Bone marrow (tissue), 2 donors: Measurements from ENCODE around the gene BRCA1.
"Not testable (repeated sequence)": the region's sequence is repeated elsewhere in the genome, so short reads cannot be mapped to it uniquely, and the experiment has no call there.

Experiments
- DNase-seq, 2 donors: peaks; one replicate each; lab custom pipeline; 2025; lab: John Stamatoyannopoulos, UW

The BRCA1 gene

DNA sequence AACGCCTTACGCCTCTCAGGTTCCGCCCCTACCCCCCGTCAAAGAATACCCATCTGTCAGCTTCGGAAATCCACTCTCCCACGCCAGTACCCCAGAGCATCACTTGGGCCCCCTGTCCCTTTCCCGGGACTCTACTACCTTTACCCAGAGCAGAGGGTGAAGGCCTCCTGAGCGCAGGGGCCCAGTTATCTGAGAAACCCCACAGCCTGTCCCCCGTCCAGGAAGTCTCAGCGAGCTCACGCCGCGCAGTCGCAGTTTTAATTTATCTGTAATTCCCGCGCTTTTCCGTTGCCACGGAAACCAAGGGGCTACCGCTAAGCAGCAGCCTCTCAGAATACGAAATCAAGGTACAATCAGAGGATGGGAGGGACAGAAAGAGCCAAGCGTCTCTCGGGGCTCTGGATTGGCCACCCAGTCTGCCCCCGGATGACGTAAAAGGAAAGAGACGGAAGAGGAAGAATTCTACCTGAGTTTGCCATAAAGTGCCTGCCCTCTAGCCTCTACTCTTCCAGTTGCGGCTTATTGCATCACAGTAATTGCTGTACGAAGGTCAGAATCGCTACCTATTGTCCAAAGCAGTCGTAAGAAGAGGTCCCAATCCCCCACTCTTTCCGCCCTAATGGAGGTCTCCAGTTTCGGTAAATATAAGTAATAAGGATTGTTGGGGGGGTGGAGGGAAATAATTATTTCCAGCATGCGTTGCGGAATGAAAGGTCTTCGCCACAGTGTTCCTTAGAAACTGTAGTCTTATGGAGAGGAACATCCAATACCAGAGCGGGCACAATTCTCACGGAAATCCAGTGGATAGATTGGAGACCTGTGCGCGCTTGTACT is at the start of gene BRCA1:
BRCA1 (minus strand) TSS at position 232 of the 834 bp plus-strand sequence. CDS start 1,268 bp downstream, outside the sequence.
- peak; percentile 72 to 99 for DNase-seq

DNA sequence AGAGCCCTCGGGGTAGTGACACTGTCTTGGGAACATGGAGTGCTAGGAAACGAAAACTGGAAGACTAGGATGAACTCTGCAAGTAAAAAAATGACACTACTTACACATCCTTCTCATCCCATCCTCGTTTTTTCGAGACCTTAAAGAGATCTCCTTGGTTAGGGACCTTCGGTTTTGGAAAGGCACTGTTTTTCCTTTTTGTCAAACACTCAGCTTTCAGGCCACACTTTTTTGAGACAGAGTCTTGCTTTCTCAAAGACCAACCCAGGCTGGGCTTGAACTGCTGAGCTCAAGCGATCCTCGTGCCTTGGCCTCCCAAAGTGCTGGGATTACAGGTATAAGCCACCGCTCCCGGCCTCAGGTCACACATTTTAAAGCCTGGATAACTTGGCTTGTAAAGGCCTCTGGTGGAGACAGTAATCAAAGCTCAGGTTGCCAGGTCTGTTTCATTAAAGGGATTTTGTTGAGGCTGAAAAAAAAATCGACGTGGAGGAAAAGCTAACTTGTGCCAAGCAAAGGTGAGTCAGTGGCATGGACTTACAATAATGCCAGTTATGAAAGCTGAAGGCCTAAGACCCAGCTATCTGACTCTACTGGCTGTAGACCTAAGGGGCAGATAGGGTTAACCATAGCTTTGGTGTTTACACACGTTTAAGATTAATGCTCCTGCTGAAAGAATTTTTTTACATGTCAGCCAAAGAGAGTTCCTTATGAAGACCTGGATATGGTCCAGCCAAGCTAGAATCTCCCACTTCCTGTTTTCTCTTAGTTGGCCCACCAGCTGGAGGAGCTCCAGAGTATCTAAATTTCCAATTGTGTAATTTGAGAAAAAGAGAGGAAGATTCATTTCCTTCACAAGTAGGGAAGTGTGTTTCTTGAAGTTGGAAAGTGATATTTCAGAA is 46.7 kb upstream of the BRCA1 start:
- DNase-seq, result peak; percentile 4 to 30

DNA sequence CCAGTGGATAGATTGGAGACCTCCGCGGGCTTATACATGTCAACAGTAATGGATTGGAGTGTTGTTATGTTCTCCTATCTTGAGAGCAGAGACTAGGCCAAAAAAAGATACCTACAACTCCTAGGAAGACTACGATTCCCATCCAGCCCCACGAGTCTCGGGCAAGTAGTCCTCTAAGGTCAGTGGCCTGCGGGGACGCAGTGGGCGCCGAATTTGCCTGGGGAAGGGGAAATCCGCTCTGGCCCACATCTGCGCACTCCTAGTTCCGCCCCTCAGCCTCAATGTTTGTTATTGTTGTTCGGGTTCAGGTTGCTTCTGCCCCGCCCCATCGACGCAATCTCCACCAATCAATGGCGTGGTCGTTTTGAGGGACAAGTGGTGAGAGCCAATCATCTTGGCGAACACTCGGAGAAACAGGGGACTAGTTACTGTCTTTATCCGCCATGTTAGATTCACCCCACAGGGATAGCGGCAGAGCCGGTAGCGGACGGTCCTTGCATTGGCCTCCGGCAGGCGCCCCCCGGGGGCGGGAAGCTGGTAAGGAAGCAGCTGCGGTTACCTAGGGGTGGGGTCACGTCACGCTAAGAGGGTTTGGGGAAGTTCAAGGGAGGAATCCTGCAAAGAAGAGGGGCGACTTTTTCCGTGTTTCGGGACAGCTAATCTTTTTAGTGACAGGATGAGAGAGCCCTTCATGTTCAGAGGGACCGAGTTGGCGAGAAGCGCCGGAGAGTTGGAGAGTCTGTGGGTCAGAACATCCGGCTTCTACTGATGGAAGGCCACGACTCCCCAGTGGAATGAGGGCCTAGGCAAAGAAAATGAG is 45.8 kb upstream of the BRCA1 start, which contains the start of gene NBR1:
NBR1 (plus strand) TSS at position 449 of the 820 bp plus-strand sequence. CDS start 4,586 bp downstream, outside the sequence.
- peak; percentile 80 to 98 for DNase-seq

DNA sequence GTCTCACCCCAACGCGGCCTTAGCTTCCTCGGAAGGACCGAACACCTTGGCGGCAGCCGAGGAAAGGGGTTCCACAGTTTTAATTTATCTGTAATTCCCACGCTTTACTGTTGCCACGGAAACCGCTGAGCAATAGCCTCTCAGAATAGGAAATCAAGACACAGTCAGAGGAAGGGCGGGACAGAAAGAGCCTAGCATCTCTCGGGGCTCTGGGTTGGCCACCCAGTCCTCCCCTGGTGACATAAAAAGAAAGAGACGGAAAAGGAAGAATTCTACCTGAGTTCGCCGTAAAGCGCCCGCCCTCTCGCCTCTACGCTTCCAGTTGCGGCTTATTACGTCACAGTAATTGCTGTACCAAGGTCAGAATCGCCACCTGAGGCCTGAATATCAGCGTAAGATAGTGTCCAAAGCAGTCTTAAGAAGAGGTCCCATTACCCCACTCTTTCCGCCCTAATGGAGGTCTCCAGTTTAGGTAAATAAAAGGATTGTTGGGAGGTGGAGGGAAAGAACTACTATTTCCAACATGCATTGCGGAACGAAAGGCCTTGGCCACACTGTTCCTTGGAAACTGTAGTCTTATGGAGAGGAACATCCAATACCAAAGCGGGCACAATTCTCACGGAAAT is 45.1 kb upstream of the BRCA1 start:
- peak; percentile 87 to 94 for DNase-seq

DNA sequence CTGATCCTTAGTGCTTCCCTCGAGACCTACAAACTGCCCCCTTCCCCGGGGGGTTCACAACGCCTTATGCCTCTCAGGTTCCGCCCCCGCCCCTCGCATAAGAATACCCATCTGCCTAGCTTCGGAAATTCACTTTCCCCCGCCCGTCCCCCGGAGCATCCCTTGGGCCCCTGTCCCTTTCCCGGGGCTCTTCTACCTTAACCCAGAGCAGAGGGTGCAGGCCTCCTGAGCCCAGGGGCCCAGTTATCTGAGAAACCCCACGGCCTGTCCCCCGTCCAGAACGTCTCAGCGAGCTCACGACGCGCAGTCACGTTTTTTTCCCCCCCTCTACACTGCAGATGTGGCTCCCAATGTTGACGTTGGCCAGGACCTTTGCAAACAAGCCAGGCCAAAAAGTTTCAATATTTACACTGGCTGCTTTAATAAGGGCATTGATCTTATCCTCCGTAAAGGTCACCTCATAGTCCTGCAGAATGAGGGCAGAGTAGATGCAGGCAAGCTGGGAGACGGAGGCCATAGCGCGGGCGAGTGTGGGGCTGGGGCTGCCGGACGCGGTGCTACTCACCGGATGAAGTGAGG is 44.5 kb upstream of the BRCA1 start:
- DNase-seq, result peak in 1 of 2 donors; percentile 28

DNA sequence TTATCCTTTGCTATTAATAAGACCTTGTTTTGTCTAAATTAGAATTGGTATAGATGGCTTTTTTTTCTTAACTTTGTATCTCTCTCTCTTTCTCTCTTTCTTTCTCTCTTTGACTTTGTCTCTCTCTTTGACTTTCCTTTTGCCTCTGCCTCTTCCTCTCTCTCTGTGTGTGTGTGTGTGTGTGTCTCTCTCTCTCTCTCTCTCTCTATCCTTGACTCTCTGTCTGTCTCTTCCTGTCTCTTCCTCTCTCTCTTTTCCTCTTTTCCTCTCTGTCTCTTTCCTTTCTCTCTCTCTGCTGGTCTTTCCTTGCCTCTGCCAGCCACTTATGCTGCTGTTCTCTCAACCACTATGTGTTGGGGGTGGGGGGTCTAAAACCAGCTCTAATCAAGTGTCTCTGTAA is 40.8 kb upstream of the BRCA1 start:
- not testable (repeated sequence) for DNase-seq

DNA sequence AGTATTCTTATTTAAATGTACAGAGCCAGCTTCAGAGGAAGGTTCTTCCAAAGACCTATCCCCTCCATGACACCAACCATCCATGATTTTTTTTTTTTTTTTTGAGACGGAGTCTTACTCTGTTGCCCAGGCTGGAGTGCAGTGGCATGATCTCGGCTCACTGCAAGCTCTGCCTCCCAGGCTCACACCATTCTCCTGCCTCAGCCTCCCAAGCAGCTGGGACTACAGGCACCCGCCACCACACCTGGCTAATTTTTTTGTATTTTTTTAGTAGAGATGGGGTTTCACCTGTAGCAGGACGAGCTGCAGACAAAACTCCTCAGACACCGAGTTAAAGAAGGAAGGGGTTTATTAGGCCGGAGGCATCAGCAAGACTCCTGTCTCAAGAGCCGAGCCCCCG is 34.8 kb upstream of the BRCA1 start:
- not testable (repeated sequence) for DNase-seq

DNA sequence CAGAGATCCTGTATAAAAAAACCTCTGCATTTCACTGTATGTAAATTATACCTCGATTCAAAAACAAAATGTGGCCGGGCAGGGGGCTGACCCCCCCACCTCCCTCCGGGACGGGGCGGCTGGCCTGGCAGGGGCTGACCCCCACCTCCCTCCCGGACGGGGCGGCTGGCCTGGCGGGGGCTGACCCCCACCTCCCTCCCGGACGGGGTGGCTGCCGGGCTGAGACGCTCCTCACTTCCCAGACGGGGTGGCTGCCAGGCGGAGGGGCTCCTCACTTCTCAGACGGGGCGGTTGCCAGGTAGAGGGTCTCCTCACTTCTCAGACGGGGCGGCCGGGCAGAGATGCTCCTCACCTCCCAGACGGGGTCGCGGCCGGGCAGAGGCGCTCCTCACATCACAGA is 34.1 kb upstream of the BRCA1 start:
- DNase-seq, result not testable (repeated sequence)

DNA sequence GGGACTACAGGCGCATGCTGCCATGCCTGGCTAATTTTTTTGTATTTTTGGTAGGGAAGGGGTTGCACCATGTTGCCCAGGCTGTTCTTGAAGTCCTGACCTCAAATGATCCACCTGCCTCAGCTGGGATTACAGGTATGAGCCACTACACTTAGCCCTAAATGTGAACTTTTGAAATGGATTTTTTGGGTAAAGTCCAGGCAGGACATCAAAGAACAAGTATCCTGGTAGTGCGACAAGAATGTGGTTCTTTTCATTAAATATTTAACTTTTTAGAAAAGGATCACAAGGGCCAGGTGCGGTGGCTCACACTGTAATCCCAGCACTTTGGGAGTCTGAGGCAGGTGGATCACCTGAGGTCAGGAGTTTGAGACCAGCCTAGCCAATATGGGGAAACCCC is 30.5 kb upstream of the BRCA1 start:
- no peak for DNase-seq

DNA sequence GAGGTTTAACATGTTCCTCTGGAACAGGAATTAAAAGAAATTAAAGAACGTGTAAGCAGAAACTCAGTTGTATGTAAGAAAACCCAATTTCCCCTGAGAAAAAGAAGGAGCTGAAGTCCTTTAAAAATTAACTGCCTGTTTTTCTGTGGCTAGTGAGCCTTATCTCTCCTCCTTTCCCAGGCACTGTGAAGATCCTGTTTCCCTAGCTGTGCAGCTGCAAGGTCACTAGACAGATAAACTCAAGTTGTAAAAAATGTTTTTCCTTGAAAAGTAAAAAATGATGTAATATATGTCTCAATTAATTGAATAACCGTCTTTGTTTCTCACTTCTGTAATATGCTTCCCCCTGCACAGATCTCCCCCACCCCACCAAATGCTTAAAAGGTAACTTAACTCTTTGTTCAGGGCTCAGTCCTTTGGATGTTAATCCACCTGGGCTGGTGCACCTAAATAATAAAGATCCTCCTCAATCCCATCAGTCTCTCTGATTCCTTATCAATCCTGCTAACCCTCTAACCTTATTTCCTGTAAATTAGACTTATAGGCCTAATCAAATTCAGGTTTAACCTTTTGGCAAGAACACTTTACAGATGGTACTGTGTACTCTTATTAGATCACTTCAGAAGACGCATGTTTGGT is 28.2 kb upstream of the BRCA1 start:
- not testable (repeated sequence) for DNase-seq

DNA sequence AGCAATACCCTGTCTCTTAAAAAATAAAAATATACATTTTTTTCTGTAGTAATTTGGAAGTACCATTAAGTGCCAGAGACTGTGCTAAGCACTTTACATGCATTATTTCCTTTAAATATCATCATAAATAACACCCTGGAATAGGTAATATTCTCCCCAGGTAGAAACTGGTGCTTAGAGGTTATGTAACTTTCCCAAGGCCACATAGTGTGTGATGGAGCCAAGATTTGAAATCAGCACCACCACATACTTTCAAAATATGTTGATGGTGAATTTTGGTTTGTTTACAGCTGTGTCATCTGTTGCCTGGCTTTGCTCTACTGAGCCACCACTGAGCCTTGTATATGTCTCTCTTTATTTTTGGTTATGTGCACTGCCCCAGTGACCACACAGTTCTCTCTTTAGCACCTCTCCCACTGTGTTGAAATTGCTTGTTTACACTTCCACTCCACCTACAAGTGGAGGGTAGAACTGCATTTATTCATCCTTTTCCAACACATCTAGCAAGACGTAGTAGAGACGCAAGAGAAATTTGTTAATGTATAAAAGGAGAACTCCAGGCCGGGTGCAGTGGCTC is 26.8 kb upstream of the BRCA1 start:
- DNase-seq, result no peak

DNA sequence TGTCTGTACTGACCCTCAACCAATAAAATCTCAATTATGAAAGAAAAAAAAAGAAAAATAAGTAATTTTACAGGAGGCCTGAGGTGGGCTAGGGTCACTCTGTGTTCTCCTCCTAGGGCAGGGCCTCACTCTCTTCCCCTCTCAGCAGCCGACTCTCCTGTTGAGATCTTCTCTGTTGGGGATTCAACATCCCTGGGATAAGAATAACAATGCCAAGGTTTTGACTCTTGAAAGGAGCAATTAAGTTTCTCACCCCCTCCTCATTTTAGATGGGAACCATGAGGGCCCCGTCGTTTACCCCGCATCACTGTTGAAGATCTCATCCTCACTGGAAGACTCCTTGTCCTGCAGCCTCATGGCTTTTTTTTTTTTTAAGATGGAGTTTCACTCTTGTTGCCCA is 21.5 kb upstream of the BRCA1 start:
- no peak for DNase-seq

DNA sequence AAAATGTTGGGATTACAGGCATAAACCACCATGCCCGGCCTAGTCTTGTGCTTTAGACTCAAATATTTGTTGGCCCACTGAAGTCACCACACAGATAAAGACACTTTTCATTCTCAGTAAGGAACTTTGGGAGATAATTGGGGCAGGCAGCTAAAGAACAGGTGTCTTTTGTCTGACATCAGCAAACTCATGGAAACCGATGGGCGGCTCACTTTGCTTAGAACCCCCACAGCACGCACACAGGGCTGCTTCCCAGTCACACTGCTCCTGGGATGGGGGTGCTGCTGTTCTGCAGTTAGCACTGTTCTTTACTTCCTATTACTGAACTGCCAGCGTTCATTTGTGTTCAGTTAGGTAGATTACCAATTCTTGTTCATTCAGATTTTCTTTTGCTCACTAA is 18.0 kb upstream of the BRCA1 start:
- no peak for DNase-seq

DNA sequence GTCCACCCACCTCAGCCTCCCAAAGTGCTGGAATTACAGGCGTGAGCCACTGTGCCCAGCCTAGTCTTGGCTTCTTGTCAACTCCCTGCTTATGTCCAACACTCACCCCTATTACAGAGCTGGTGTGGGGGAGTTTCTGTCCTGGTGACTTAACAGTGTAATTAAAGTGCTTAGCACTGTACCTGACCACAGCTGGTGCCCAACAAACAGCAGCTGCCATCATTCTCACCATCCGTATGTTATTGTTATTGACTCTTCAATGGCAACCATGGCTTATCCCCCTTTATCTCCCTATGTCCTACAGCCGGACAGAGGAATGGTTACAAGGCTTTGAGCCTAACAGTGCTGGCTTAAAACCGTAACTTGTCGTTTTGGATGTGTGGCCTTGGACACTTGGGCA is 17.0 kb upstream of the BRCA1 start:
- DNase-seq, result no peak

DNA sequence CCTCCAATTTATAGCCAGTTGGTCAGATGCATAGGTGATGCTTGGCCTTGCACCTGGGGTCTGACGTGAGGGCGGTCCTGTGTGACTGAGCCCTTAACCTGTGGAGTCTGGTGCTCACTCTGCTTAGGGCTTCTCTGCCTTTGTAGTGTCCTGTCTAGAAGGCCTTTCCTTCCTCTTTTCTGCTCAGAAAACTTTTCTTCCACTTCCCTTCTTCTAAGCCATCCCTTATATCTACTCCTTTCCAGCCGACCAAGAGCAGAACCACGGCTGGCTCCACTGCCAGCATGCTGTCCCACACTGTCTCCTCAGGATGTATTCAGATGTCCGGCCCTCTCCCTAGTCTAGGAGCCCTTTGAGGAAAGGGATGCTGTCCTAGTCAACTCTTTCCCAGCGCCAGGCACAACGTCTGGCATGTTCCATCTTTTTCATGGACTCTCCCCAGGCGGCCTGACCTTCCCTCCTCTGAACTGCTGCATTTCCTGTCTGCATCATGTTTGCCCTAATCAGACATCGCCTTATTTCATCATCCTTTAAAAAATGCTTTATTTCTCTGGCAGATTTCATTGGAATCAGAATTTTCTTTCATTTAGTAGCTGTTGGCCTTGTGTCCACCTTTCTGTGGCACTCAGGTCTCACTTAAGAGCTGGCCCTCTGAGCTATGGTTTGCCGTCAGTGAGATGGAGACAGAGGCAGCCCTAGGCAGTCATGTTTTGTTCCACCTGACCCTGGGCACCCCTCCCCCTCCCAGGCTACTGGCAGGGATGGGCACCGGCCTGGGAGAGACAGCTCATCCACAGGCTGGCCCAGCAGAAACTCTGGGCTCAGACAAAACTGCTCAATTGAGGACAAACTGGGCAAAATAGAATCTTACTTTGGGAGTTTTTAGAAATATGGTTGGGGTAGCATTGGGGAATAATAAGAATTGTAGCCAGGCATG is 15.5 kb upstream of the BRCA1 start:
- DNase-seq, result peak in 1 of 2 donors; percentile 31

DNA sequence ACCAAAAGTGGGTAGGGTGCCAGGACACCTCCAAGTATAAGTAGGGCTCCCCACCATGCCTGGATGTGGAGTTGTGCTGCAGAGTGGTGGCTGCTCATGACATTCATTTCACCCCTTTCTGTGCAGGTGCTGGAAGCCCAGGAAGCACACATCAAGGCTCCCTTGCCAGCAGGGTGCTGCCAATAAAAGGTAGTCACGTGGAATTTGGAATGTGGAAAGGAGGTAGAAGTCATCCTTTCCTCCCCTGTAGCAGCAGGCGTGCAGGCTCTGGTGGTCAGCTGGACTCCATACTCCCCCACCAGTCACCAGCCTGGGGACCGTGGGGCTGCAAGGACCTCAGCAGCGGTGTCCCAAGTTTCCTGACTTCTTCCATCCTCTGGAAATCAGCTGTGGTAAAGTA is 13.4 kb upstream of the BRCA1 start:
- not testable (repeated sequence) for DNase-seq

DNA sequence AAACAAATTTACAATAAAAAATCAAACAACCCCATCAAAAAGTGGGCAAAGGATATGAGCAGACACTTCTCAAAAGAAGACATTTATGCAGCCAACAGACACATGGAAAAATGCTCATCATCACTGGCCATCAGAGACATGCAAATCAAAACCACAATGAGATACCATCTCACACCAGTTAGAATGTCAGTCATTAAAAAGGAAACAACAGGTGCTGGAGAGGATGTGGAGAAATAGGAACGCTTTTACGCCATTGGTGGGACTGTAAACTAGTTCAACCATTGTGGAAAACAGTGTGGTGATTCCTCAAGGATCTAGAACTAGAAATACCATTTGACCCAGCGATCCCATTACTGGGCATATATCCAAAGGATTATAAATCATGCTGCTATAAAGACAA is 11.4 kb upstream of the BRCA1 start:
- not testable (repeated sequence) for DNase-seq

DNA sequence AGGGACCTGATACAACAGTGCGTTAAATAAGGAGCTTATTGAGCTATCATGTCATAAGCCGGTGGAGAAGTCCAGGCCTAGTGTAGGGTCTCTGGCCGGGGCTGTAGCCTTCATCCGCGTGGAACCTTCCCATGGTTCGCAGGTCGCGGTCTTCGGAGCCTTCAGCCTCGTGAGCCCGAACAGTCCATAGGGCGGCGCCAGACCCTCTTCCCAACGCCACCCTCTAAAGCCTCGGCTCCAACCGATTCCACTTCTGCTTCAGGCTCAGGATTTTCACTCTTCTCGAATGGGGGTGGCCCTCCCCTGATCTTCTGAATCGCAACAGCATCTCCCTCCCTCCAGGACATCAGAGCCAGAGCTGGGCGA is 10.3 kb upstream of the BRCA1 start:
- DNase-seq, result no peak
